HG02759 (cell line): ENCODE results near the gene TNRC6C.

ENCODE experiments used
- ATAC-seq: cut with Tn5 transposase; IDR thresholded peaks from one replicate; pipeline ENCODE4 v1.9.1; 2021; ENCODE audit warnings: mild to moderate bottlenecking, moderate library complexity; ENCODE audit not compliant: unreplicated experiment

TNRC6C gene, protein sequence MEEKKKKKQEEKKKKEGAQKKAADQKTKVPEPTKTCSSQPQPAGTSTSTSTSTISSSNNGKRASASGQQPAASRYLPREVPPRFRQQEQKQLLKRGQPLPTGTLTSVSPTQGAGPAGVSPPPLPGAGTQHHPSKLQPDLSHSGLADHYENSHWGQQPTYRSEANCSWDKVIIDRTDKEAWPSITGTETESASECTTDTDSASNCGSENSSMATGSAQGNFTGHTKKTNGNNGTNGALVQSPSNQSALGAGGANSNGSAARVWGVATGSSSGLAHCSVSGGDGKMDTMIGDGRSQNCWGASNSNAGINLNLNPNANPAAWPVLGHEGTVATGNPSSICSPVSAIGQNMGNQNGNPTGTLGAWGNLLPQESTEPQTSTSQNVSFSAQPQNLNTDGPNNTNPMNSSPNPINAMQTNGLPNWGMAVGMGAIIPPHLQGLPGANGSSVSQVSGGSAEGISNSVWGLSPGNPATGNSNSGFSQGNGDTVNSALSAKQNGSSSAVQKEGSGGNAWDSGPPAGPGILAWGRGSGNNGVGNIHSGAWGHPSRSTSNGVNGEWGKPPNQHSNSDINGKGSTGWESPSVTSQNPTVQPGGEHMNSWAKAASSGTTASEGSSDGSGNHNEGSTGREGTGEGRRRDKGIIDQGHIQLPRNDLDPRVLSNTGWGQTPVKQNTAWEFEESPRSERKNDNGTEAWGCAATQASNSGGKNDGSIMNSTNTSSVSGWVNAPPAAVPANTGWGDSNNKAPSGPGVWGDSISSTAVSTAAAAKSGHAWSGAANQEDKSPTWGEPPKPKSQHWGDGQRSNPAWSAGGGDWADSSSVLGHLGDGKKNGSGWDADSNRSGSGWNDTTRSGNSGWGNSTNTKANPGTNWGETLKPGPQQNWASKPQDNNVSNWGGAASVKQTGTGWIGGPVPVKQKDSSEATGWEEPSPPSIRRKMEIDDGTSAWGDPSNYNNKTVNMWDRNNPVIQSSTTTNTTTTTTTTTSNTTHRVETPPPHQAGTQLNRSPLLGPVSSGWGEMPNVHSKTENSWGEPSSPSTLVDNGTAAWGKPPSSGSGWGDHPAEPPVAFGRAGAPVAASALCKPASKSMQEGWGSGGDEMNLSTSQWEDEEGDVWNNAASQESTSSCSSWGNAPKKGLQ (N-terminal part only)

GRCh38 chr17:77957857-77958715, at the start of gene TNRC6C:
TSS of gene TNRC6C (plus strand) at chr17:77958703. CDS start at chr17:78004207, 45,504 bp downstream.
- peak; percentile 87 for ATAC-seq

DNA sequence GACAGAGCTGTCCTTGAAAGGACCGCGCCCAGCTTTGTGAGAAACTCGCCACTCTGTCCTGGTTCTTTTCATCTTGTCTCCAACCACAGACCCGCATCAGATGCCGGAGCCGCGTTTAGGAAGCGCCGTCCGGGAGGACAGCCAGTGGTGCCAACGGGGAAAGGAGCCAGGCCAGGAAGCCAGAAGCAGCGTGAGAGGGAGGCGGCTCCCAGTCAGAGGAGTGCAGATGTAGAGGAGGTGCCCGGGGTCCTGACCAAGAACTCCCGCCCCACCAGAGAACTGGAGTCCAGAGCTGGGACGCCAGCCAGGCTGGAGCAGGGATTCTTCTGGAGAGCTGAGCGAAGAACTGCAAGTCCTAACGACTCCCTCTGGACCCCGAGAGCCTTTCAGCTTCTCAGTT, 49.3 kb upstream of the TNRC6C start:
- no peak for ATAC-seq

- ATAC-seq = no peak
These were observed 48.7 kb upstream of the TNRC6C start for GRCh38 chr17:77909816-77910215.

GRCh38 chr17:77914385-77915254, 43.9 kb upstream of the TNRC6C start:
- no peak for ATAC-seq

GRCh38 chr17:77915594-77916021, 42.9 kb upstream of the TNRC6C start:
- ATAC-seq = no peak

GRCh38 chr17:77916264-77916663, 42.2 kb upstream of the TNRC6C start:
- no peak for ATAC-seq

GRCh38 chr17:77916703-77917481, 41.6 kb upstream of the TNRC6C start:
- ATAC-seq = no peak

GRCh38 chr17:77919276-77919675, 39.2 kb upstream of the TNRC6C start:
- no peak for ATAC-seq

- ATAC-seq = no peak
These were observed 35.4 kb upstream of the TNRC6C start for GRCh38 chr17:77923135-77923534.

- no peak for ATAC-seq
These were observed 34.6 kb upstream of the TNRC6C start for GRCh38 chr17:77923776-77924513.

GRCh38 chr17:77924757-77925336, 33.7 kb upstream of the TNRC6C start:
- no peak for ATAC-seq

DNA sequence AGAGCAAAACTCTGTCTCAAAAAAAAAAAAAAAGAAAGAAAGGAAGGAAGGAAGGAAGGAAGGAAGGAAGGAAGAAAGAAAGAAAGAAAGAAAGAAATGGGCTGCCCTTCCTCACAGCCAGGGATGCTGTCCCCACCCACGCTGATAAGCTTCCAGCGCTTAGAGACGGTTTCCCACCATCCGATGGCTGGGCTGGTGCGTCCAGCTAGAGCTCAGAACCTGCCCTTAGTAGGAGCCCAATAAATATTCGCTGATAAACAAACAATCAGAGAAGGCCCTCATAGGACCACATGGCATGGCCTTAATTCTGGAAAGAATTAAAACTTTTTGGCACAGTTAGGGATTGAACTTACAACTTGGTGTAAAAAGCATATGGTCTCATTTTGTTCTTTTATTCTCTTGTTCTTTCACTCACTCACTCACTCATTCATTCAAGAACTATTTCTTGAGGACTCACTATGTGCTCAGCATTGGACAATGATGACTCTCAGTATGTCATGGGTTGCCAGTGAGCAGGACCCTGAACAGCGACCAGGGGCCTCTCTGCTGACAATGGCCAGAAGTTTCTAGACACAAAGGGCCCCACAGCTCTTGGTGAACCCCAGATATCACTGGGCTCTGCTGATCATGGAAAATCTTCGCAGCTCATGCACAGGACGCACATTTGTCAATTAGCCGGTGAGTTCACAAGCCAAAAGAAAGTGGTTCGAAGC, 32.5 kb upstream of the TNRC6C start:
- ATAC-seq = no peak

DNA sequence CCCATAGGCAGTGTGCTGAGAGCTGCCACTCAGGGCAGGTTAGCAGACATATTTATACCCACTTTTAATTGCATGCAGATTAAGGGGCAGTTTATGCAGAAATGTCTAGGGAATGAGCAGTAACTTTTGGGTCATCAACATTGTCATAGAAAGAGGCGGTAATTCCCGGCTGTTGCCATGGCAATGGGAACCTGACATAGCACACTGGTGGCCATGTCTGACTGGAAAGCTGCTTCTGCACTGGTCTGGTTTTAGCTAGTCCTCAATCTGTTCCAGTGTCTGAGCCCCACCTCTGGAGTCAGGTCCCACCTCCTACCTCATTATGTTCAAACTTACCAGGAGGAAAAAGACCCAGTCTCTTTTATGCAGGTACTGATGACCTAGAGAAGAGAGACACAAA, 31.5 kb upstream of the TNRC6C start:
- ATAC-seq = no peak

DNA sequence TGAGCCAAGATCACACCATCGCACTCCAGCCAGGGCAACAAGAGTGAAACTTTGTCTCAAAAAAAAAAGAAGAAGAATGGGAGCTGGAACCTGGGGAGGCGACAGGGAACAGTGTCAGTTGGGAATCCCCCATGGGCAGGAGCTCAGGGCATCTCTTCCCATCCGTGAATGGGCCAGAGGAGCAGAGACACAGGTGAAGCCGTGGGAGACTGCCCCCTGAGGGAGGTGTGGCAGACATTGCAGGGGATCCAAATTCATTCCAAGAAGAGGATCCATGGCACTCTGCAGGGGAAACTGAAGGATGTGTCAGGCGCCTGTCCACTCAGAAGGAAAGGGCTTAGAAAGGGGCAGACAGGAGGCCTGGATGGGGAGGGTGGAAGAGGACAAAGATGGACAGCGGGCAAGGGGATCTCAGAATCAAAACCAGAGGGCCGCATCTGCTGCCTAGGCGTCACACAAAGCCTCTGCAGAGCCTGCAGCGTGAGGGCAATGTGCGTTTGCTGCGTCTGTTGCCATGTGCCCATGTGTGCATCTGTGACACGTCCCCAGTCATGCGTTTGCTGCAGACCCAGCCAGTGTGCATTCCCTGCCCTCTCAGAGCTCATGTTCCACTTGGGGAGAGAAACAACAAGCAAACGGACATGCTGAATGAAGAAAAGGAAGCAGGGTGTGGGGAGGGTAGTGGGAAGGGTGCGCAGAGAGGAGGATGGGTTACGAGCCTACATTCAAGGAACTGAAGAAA, 30.6 kb upstream of the TNRC6C start:
- no peak for ATAC-seq

DNA sequence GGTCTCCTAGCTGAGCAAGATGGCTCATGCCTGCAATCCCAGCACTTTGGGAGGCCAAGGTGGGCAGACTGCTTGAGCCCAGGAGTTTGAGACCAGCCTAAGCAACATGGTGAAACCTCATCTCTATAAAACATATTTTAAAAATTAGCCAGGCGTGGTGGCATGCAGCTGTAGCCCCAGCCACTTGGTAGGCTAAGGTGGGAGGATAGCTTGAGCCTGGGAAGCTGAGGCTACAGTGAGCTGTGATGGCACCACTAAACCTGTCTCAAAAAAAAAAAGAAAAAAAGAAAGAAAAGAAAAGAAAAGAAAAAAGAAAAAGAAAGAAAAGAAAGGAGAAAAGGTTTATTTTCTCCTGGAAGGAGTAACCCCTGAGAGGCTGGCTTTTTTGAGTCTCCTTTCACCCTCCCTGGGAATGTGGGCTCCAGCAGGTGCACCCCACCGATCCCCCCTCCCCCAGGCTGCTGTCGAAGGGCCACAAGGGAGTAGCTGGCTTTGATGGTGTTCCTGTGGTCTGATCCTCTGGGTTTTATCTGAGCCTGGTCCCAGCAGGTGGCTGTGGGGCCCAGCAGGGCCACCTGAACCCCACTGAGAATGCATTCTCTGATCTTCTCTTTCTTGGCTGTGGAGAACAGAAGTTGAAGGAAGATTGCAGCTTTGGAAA, 29.9 kb upstream of the TNRC6C start:
- ATAC-seq = no peak

DNA sequence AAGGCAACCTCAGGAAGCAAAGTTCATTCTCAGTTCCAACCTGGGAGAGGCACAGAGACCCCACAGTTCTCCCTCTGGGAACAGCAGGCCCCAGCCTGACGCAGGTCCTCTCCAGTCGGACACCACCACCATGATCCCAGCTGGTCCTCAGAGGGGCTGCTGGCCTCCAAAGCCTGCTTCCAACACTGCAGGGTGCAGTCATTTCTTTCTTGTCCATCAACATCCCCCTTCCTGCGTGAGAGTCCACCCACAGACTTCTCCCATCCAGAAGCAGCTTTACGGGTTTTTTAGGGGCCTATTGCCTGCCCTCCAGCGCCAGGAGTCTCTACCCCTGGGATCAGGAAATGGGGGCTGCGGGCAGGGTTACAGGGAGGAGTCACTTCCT, 29.3 kb upstream of the TNRC6C start:
- ATAC-seq = no peak
